ENCODE data around the gene RSU1.
"Not testable (repeated sequence)": the region's sequence is repeated elsewhere in the genome, so short reads cannot be mapped to it uniquely, and the experiment has no call there.

The RSU1 gene

GRCh38 chr10:16817125-16818019, at the start of gene RSU1:
RSU1 (minus strand) TSS chr10:16817424; CDS start chr10:16817081, 343 bp downstream.
- DNase-seq = peak; percentile 100

DNA sequence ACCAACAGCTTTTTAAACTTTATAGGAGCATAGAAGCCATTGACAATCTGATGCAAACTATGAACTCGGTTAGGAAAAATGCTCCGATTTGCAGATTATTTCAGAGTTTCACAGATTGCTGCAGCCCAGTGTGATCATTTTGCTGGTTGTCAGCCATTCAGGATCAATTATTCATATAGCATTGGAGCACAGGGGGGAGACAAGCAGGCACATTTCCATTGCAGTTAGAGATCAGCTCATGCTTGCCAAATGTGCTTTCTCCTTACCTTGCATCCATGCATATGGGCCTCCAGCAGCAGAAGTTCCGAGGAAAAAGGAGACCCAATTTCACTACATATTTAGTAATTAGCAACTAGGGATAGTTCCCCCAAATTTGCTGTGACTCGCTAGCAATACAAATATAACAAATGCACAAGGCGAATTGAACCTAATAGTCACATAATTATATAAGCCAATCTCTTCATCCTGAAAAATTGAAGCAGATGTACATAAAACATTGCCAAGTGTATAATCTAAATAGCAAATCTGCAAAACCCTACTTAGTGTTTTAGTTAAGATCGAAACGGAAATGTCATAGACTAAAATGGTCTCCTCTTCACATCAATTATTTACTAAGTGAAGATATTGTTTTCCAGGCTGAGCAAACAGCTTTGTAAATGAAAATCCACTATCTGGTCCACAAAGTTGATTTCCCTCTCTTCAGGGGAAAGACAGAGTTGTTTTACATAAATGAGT, 49.5 kb upstream of the RSU1 start:
- no peak for DNase-seq

DNA sequence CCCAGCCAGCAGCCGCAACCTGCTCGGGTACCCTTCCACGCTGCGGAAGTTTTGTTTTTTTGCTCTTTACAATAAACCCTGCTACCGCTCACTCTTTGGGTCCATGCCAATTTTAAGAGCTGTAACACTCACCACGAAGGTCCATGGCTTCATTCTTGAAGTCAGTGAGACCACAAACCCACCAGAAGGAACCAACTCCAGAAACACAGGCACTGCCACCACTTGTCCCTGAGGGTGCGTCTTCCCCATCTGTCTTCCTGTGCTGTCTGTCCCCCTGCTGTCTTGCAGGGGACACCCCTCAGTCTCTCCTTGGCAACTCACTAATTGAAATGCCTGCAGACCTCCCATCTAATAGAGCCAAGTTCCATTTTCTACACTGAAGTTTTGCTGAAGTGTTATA, 48.5 kb upstream of the RSU1 start:
- no peak for DNase-seq

DNA sequence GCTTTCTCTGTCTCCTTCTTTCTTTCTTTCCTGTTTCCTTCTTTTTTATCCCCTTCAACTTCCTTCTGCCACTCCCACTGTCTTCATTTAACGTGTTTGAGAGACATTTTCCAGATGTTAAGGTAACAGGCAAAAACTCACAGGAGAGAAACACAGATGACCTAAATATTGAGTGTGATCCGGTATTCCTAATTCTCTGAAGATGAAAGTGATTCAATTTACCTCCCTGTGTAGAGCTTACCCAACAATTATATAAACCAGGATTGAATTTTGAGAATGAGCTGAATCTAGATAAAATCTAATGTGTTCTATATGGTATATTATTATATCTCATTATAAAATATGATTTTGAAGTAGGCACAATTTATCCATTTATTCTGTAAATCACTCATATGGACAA, 46.5 kb upstream of the RSU1 start:
- no peak for DNase-seq

DNA sequence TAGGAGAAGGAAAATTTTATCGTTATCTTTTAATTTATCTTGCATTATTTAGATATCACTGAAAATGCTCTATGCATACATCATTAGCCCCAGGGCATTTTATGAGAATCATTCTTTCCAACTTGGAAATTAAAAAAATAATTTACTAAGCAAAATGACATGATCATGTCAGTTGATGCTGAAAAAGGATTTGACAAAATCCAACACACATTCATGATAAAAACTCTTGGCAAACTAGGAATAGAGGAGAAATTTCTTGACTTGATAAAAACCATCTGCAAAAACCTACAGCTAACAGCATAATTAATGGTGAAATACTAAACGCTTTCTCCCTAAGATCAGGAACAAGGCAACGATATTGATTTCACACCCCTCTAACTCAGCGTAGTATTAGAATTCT, 40.2 kb upstream of the RSU1 start:
- no peak for DNase-seq

- DNase-seq = no peak
Observed at GRCh38 chr10:16856567-16856966, 39.3 kb upstream of the RSU1 start.

GRCh38 chr10:16856092-16856491, 38.9 kb upstream of the RSU1 start:
- DNase-seq = no peak

DNA sequence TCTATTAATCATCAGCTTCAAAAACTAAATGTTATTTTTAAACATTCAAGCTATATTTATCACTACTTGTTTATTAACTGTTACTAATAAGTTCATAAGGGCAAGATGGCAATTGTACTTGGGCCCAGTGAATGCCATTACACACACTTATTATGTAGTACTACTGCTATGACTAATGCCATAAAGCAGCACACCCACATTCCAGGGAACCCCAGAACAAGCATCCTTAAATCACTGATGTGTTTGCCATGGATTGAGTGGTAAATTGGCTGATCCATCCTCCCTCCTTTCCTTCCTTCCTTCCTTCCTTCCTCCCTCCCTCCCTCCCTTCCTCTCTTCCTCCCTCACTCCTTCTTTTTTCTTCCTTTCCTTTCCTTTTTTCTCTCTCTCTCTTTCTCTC, 37.4 kb upstream of the RSU1 start:
- DNase-seq = peak; percentile 72

GRCh38 chr10:16853809-16854208, 36.6 kb upstream of the RSU1 start:
- no peak for DNase-seq

GRCh38 chr10:16853201-16853600, 36.0 kb upstream of the RSU1 start:
- peak; percentile 60 for DNase-seq

DNA sequence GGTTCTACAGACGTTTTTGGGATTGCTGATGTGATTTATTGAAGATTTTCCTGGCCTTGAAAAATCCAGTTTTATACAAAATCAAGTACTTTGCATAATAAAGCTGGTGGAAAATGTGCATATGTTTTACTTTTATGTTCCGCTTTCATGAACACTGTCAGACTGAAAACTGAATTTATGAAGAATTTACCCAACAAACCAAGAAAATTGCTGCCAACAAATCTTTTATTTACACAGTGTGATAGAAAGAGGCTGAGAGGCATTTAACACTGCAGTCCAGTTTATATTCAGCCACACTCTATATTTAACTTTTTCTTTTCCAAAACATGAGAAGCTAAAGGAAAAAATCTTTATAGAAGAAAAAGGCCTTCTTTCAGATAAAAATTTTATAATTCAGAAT, 35.4 kb upstream of the RSU1 start:
- DNase-seq = no peak

GRCh38 chr10:16848562-16849154, 31.4 kb upstream of the RSU1 start:
- no peak for DNase-seq

DNA sequence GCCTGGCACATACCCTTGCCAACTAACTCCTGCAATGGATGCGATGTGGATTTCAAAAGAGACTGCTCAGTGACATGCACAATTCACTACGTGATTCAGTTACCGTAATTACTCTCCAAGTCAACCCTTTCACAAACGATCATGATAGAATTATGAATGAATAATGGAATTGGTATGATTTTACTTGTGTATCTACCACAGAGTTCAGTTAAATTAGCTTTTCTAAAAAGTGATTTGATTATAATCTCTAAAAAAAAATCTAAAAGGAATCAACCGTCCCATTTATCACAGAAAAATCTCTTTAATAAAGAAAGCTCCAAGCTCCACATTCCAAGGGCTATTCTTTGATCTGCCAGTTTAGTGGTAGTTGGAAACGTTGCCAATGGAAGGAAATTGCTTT, 30.4 kb upstream of the RSU1 start:
- DNase-seq = no peak

DNA sequence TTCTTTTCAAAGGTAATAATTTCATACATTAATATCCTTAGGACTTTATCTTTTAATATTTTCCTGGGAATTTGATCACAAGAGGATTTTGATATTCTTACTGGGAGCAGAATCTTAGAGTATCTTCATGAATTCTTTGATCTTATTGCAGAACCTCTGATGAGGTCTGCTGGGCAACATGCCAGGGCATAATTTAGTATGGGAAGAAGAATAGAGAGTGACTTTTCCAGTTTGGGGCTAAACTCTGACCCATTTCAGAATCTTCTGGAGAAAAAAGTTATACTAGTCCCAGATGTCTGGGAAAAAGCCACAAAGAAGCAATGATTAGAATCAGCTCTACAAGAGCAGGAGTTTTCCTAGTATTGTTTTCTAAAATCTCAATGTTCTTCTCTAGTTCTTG, 28.0 kb upstream of the RSU1 start:
- DNase-seq = no peak

GRCh38 chr10:16843252-16843870, 26.1 kb upstream of the RSU1 start:
- DNase-seq = peak; percentile 70

GRCh38 chr10:16835228-16835627, 18.0 kb upstream of the RSU1 start:
- DNase-seq = no peak

GRCh38 chr10:16832351-16833080, 15.3 kb upstream of the RSU1 start:
- DNase-seq = peak; percentile 95

GRCh38 chr10:16828701-16829175, 11.5 kb upstream of the RSU1 start:
- DNase-seq = peak; percentile 85

GRCh38 chr10:16828114-16828568, 10.9 kb upstream of the RSU1 start:
- peak; percentile 85 for DNase-seq

- not testable (repeated sequence) for DNase-seq
Observed at GRCh38 chr10:16827474-16827873, 10.2 kb upstream of the RSU1 start.

GRCh38 chr10:16822726-16823360, 5.6 kb upstream of the RSU1 start:
- no peak for DNase-seq

- DNase-seq = no peak
Observed at GRCh38 chr10:16822027-16822426, 4.8 kb upstream of the RSU1 start.
